Activated naive CD4-positive, alpha-beta T cell treated with anti-CD3 and anti-CD28 coated beads, Interleukin-2, amount 50 U/mL, for 72 hours (primary cell): ENCODE data around the gene C9orf50. TPM values are rescaled to one million over a fixed set of nuclear protein-coding genes. Genes with fewer than 3 reads are reported as not detected.

ENCODE experiments used
- ATAC-seq, 2 donors: fragments of 150-1000 bp; cut with Tn5 transposase; 2 replicates each; pipeline ENCODE4 v1.10.0; 2021; ENCODE audit warnings: mild to moderate bottlenecking in 2 of 2, moderate library complexity in 2 of 2
- DNase-seq, 2 donors: peaks; one replicate each; pipeline ENCODE4 v3.0.0; 2021 to 2022; ENCODE audit warnings: low spot score in 2 of 2
- H3K27ac Mint-ChIP-seq, 2 donors: one replicate each; pipeline ENCODE4 v1.8.0; 2022; ENCODE audit warnings: mild to moderate bottlenecking in 2 of 2, mixed read lengths in 2 of 2
- H3K36me3 Mint-ChIP-seq, 2 donors: one replicate each; pipeline ENCODE4 v1.8.0; 2022; ENCODE audit warnings: mixed read lengths in 2 of 2
- H3K9me3 Mint-ChIP-seq, 2 donors: one replicate each; pipeline ENCODE4 v1.8.0; 2022; ENCODE audit warnings: mixed read lengths in 2 of 2
- total RNA-seq, 2 donors: library from RNA; stranded (reverse); gene quantifications; one replicate each; pipeline ENCODE4 v1.2.3, GENCODE V29; 2022

C9orf50 gene
- total RNA-seq, 2 donors from 2014 or later = 0.41 TPM; not detected in 1

DNA sequence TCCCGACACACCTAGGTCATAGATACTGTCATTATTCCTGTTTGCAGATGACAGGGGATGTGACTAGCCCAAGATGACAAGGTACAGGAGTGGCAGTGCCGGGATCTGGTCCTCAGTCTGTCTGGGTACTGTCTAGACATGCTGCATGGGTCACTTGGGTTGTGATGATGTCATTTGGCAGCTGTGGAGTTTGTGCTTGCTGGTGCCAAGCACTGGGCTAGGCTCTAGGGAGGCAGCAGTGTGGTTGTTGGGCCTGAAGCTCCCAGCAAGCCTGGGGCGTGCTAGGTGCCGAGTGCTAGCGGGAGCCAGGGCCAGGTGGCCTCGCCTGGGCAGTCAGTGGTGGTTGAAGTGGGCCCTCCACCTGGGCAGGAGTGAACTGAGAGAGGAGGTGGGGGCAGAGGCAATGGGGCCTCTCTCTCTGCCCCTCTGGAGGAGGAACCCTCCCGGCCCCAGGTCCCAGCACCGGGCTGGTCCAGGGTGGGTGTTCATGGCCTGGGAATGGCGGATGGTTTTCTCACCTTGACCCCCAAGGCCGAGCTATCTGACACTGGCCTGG lies 29.9 kb upstream of the C9orf50 start:
- ATAC-seq = no peak
- H3K36me3 Mint-ChIP-seq = no peaks in the 10 kb centered on the region
- no peaks in the 10 kb centered on the region for H3K9me3 Mint-ChIP-seq
- no peak overlapping the region for H3K27ac Mint-ChIP-seq
- DNase-seq = no peak

GRCh38 chr9:129649726-129650679 lies 29.1 kb upstream of the C9orf50 start:
- Mint-ChIP-seq H3K36me3 (no peaks in the 10 kb centered on the region), H3K27ac (peak overlapping the region in 1 of 2 donors; percentile 40), H3K9me3 (no peaks in the 10 kb centered on the region)
- ATAC-seq (no peak), DNase-seq (no peak)

DNA sequence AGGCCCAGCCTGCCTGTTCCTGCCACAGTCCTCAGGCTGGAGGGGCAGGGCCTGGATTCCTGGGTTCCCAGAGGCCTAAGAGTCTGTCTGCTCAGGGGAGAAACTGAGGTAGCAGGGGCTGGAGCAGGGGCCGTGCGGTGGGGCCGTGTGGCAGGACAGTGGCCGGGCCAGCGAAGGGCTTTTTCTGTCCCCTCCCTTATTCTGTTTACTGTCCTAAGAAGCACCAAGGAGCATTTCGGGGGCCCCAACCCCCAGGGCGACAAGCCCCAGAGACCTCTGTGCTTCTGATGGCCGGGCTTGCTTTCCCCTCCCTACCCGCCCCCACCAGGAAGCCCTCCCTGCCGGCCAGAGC lies 27.8 kb upstream of the C9orf50 start:
- Mint-ChIP-seq H3K27ac (no peak overlapping the region), H3K36me3 (no peaks in the 10 kb centered on the region), H3K9me3 (no peaks in the 10 kb centered on the region)
- ATAC-seq (no peak), DNase-seq (no peak)

- no peaks in the 10 kb centered on the region for H3K9me3 Mint-ChIP-seq
- ATAC-seq (no peak), DNase-seq (no peak)
- no peak overlapping the region for H3K27ac Mint-ChIP-seq
- no peaks in the 10 kb centered on the region for H3K36me3 Mint-ChIP-seq
These were observed 27.3 kb upstream of the C9orf50 start for GRCh38 chr9:129648092-129648763.

DNA sequence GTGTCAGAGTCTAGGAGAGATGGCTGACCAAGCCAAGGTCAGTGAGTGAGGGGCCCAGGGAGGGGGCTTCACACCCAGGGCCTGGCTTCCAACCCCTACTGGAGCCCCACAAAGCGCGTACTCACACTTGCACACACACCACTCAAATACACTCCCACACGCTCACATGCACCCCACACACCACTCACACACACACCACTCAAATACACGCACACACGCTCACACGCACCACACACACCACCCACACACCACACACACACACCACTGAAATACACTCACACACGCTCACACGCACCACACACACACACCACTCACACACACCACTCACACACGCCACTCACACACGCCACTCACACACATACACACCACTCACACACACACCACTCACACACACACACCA lies 26.7 kb upstream of the C9orf50 start:
- DNase-seq (no peak), ATAC-seq (no peak)
- Mint-ChIP-seq H3K27ac (no peak overlapping the region), H3K9me3 (no peaks in the 10 kb centered on the region), H3K36me3 (no peaks in the 10 kb centered on the region)

DNA sequence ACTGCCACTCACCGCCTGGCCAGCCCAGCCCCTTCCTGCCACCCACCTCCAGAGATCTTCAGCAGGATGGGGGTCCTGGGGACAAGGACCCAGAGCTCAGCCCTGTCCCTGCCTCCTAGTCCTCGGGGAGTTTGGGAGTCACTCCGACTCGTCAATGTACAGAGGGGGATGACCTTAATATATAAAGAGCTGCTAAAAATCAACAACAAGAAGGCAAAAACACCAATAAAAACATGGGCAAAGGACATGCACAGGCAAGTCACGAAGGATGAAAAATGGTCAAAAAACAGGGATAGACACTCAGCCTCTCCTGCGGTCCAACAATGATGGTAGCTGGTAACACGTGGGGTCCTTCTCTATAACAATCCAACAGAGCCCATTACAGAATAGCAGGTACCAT lies 25.8 kb upstream of the C9orf50 start:
- Mint-ChIP-seq H3K36me3 (no peaks in the 10 kb centered on the region), H3K9me3 (no peaks in the 10 kb centered on the region), H3K27ac (peak overlapping the region in 1 of 2 donors; percentile 34)
- DNase-seq (no peak), ATAC-seq (no peak)

- DNase-seq = no peak
- H3K36me3 Mint-ChIP-seq = no peaks in the 10 kb centered on the region
- ATAC-seq = no peak
- peak overlapping the region in 1 of 2 donors; percentile 34 for H3K27ac Mint-ChIP-seq
- H3K9me3 Mint-ChIP-seq = no peaks in the 10 kb centered on the region
These were observed 25.4 kb upstream of the C9orf50 start for GRCh38 chr9:129646252-129646651.

DNA sequence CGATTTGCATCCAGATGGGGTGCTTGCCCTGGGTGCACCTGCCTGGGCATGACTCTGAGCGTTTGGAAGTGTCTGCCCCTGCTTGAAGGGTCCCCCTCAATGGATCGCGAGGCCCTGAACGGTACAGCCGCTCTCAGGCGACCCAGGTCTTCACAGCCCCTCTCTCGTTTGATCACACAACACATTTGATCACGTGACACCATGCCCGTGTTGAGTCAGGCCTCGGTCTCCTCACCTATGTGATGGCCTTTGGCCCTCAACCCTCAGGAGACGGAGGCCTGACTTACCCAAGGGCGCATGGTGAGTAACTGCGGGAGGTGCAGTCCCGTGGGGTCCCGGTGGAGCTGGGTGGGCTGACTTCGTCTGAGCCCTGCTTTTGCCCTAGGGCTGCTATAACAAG lies 24.0 kb upstream of the C9orf50 start:
- Mint-ChIP-seq H3K36me3 (no peaks in the 10 kb centered on the region), H3K27ac (peak overlapping the region in 1 of 2 donors; percentile 53), H3K9me3 (no peaks in the 10 kb centered on the region)
- no peak for DNase-seq
- ATAC-seq = no peak

DNA sequence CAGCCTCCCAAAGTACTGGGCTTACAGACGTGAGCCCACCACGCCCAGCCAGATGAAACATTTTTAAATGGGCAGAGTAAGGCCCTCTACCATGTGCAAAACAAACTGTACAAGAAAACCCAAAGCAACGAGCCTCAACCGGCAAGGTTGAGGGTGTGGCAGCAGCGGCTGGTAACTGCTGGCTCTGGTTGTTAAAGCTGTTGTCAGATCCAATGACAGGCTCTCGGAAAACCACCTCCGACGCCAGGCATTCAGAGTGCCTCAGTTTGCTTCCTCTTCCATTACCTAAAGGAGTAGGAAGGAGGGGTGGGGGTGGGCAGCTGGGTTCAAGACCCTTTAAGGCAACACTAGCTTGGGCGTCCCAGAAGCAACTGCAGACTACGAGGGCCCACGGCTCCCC lies 23.5 kb upstream of the C9orf50 start:
- ATAC-seq = no peak

DNA sequence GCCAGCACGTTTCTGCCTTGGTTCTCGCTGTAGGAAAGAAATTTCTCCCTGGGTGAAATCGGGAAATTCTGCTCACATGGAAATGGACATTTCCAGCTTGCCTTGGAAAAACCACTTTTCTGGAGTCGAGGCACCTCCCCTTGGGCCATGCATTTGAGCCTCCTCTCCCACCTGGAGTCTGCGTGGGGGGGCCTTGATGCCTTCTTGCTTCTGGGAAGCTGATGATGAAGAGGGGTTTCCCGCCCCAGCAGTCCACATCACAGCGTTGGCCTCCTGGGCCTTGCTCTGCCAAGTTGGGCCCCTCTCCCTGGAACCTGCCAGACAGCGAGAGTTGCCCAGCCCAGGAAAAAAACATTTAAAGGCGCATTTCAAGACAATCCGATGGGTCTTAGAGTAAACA lies 22.8 kb upstream of the C9orf50 start:
- DNase-seq = no peak

More for the DNA sequence above, 23.5 kb upstream of the C9orf50 start:
- Mint-ChIP-seq H3K27ac (no peak overlapping the region), H3K9me3 (no peaks in the 10 kb centered on the region), H3K36me3 (no peaks in the 10 kb centered on the region)
- DNase-seq = no peak

GRCh38 chr9:129641750-129642585 lies 21.1 kb upstream of the C9orf50 start, which contains the start of gene ASB6:
Gene ASB6, minus strand, starts transcription at chr9:129642151. Its CDS starts 152 bp downstream, at chr9:129641999.
- Mint-ChIP-seq H3K27ac (peak within 1 kb of the TSS; percentile 85), H3K9me3 (no peaks in the 10 kb centered on the region), H3K36me3 (peaks cover 0 to 6% of the 10 kb centered on the region in 2 donors)
- DNase-seq (peak; percentile 98 to 100), ATAC-seq (peak; percentile 95 to 96)

More for the DNA sequence above, 22.8 kb upstream of the C9orf50 start:
- Mint-ChIP-seq H3K36me3 (no peaks in the 10 kb centered on the region), H3K9me3 (no peaks in the 10 kb centered on the region), H3K27ac (no peak overlapping the region)
- no peak for ATAC-seq

- H3K9me3 Mint-ChIP-seq = no peaks in the 10 kb centered on the region
- H3K36me3 Mint-ChIP-seq = peaks cover 0 to 6% of the 10 kb centered on the region in 2 donors
- no peak for ATAC-seq
- peak overlapping the region; percentile 14 to 85 for H3K27ac Mint-ChIP-seq
- DNase-seq = no peak
These were observed 20.2 kb upstream of the C9orf50 start for GRCh38 chr9:129640871-129641749.

DNA sequence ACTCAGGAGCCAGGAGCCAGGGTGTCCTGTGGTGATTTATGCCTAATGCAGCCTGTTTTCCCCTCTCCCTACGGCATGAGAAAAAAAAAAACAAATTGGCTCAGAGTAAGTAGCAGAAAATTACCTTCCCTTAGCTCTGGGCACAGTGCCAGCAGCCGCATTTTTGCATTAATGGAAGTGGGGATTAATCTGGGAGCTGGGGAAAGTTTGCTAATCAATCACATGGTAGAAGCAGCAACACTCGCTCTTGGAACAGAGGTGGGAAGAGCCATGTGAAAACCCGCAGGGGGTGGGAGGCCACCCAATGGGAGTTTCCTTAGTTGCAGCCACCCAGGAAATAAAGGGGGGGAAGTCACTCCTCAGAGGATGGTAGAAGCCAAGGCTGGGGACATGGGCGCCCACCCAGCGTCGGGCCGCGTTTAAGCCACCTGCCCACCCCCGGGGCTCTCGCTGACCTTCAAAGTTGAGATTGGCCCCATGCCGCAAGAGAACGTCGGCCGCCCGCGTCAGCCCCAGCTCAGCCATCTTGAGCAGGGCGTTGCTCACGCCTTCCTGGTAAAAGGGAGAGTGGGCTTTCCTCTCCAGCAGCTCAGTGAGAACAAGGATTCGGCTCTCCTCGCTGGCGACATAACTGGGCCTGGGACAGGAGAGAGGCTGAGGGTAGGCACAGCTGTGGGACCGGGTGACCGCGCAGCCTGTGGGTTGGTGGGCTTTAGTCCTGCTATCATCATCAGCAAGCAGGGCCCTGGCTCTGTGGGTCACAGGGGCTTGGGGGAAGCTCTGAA lies 19.4 kb upstream of the C9orf50 start:
- Mint-ChIP-seq H3K9me3 (no peaks in the 10 kb centered on the region), H3K27ac (peak overlapping the region; percentile 14 to 85), H3K36me3 (peaks cover under 1 to 6% of the 10 kb centered on the region in 2 donors)
- ATAC-seq (no peak), DNase-seq (no peak)

- peaks cover 5 to 6% of the 10 kb centered on the region in 2 donors for H3K36me3 Mint-ChIP-seq
- no peak for DNase-seq
- no peak for ATAC-seq
- H3K9me3 Mint-ChIP-seq = no peaks in the 10 kb centered on the region
- no peak overlapping the region for H3K27ac Mint-ChIP-seq
These were observed 18.8 kb upstream of the C9orf50 start for GRCh38 chr9:129639756-129640085.

DNA sequence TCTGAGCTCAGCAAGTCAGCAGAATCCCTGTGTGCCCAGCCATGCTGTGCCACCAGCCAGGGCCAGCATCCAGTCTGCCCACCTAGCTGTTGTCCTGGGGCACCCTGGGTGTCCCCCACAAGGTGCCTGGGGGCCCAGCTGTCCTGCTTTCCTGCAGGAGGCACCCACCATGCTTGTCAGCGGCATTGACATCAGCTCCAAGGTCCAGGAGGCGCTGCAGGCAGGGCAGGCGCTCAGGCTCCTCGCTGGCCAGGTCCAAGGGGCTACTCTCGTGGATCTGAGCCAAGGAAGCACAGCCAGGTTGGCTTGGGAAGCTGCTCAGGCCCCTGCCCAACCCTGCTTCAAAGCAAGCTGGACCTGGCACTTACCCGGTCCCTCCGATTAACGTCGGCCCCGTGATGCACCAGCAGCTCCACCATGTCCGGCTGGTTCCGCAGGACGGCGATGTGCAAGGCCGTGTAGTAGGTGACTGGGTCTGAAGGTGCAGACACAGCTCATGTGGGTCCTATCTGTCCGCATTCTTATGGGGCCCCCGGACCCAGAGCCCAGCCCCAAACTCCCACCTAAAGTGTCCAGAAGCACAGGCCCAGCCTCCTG lies 18.2 kb upstream of the C9orf50 start:
- Mint-ChIP-seq H3K27ac (no peak overlapping the region), H3K9me3 (no peaks in the 10 kb centered on the region), H3K36me3 (peaks cover 5 to 6% of the 10 kb centered on the region in 2 donors)
- ATAC-seq (no peak), DNase-seq (no peak)
